GM15510 (cell line): ENCODE measurements around the gene SLC25A4.

Source experiments
- POLR2A ChIP-seq: IDR thresholded peaks from 3 replicates; pipeline ENCODE4 v1.6.1; 2011; ENCODE audit warnings: borderline replicate concordance; ENCODE audit not compliant: insufficient read length; ENCODE audit errors: extremely low read depth

SLC25A4 gene

GRCh38 chr4:185144601-185145240 lies 1.7 kb downstream of the SLC25A4 start:
- TF ChIP-seq POLR2A: no peak

GRCh38 chr4:185145572-185145971 lies 2.5 kb downstream of the SLC25A4 start:
- no peak for TF ChIP-seq POLR2A

- TF ChIP-seq POLR2A: no peak
Observed at GRCh38 chr4:185149392-185149791, 6.3 kb downstream of the SLC25A4 start.

DNA sequence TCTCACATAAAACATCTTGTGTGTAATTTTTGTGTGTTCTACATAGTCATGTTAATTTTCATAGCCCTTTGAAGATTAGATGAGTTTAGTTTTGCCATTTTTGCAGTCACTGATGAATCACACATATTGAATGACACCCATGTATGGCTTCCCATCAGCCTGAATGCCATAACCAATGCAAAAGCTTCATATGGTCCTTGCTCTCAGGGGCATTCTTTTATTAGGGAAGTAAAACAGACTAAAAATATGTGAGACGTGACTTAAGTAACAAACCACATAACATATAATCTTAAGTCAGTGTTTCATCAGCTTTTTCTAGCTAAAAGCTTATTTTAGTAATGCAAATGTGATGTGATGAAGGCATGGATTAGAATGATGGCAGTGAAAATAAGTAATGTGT lies 8.2 kb downstream of the SLC25A4 start:
- TF ChIP-seq POLR2A: no peak

DNA sequence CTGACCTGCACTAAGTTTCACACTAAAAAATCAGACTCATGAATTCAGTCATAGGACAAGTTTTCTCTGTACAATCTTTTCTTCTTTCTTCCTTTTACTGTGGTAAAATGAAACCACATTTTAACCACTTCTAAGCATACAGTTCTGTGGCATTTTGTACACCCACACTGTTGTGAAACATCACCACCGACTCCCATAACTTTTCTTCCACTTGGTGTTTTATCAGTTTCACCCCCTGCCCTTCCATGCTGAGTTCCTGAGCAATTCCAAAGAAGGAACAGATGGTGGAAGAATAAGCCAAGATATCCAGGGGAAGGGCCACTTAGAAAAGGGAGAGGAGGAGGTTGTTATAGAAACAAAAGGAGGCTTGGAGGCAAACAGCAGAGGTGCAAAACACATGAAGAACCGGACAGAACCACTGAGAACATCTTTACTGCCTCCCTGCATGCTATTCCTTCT lies 22.6 kb downstream of the SLC25A4 start:
- TF ChIP-seq POLR2A: no peak

GRCh38 chr4:185167234-185167633 lies 24.2 kb downstream of the SLC25A4 start:
- no peak for TF ChIP-seq POLR2A

DNA sequence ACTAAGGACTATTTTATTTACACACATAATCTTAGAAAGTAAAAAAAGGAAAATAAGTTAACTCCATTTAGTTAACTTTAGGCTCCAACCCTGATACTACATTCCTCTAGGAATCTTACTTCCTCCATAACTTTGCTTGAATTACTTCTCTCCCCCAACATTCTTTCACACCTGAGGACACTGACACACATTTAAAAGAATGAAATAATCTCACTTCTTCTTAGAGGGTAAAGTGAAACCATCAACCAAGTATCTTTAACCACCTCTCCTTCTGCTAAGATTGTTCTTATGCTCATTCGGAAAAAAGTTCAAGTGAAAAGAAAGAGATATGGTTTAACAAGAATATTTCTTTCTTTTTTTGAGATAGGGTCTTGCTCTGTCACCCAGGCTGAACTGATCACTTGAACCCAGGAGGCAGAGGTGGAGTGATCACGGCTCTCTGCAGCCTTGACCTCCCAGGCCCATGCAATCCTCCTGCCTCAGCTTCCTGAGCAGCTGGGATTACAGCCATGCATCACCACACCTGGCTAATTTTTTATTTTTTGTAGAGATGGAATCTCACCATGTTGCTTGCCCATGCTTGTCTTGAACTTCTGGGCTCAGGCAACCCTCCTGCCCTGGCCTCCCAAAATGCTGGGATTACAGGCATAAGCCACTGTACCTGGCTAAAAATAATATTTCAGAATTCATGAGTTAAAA lies 28.5 kb downstream of the SLC25A4 start:
- TF ChIP-seq POLR2A: no peak

GRCh38 chr4:185179488-185179887 lies 36.4 kb downstream of the SLC25A4 start:
- no peak for TF ChIP-seq POLR2A

GRCh38 chr4:185182239-185182638 lies 39.2 kb downstream of the SLC25A4 start:
- no peak for TF ChIP-seq POLR2A

DNA sequence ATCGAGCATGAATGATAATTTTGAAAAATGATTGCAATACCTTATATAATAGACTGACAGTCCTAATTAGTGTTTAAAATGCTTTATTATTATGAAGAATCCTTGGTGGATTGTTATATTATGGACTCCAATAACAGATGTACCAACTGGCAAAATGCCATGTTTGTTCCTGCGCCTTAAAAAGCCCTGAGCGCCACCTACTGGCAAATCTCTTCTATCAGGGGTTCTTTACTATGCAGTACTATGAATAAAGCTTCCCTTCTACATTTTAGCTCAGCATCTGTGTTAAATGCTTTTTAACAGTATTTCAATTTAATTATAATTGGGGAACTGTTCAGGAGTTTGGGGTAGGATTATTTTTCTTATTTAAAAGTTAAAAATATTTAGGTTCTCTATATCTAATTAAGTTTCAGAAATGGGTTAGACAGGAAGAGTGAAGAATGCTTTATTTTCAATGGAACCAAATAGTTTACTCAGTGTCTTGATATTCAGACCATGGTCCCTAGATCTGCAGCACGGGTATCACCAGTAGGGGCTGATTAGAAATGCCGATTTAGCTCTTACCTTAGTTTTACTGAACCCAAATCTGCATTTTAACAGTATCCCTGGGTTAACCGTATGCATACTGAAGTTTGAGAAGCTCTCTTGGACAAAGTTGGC lies 40.7 kb downstream of the SLC25A4 start:
- TF ChIP-seq POLR2A: no peak

GRCh38 chr4:185186769-185187168 lies 43.7 kb downstream of the SLC25A4 start:
- TF ChIP-seq POLR2A: no peak

DNA sequence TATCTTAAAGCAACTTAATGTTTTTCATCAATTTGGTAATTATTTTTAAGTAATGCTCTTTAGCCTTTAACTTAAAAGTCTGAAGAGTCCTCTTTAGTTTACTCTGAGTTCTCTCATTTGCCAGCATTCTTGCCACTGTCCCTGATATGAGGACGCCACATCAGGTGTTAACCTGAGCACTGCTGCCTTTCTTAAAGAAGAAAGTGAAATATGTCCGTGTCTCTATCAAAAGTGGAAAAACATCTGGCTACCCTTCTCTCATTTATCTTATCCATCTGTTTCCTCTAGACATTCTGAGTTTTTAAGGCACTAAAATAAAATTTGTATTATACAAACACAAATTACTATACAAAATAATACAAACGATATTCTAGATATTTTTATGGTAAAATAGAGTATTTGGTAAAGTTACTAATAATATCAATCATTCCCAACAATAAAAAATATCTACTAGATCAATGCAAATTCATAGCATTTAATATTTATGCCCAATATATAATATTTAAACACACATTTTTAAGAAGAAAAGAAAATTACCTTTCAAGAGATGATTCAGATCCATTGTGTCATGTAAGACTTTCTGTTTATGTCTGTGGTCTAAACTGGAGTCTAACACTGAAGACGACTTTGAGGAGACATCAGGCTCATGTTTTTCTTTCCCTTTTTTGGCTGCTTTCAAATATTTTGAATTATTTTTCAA lies 46.7 kb downstream of the SLC25A4 start:
- no peak for TF ChIP-seq POLR2A

GRCh38 chr4:185190306-185190856 lies 47.3 kb downstream of the SLC25A4 start:
- no peak for TF ChIP-seq POLR2A

DNA sequence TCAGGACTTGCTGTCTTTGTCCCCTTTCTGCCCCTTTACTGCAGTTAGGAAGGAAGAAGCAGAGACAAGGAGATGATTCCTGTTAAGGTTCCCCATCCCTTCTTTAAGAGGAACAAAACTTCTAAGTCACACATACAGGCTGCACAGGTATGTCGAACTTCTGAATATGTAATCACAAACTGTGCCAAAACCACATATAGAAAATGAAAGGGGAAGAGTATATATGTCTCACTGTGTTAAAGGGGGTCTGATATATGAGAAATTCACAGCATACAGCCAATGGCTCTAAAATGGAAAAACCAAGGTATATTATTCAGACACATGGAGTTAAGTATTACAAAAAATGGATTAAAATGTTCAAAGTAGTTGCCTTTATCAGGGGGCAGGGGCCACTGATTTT lies 49.0 kb downstream of the SLC25A4 start:
- TF ChIP-seq POLR2A: no peak
